ENCODE measurements around the gene TSPAN11.

DNA sequence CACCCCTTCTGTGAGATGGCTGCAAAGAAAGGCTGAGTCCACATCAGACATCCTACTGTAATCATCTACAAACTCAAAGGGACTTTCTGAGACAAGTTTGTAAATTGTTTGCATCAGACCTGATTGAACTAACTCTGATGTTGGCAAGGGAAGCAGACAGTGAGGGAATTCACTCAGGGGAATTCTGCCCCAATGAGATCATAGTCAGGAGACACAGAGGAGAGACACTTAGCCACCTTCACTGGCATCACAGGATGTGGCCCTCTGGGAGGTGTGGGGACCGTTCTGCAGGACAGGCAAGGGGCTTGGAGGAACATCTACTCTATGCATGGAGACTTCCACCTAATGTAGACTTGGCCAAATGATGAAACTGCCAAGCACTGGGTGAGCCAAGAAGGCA, 76.5 kb downstream of the TSPAN11 start:
- TF ChIP-seq EP300 (IDR thresholded peaks at IDR 0.05) (no peak), POLR2A (IDR thresholded peaks at IDR 0.05) (no peak)
- TF ChIP-seq, protein P1, sequence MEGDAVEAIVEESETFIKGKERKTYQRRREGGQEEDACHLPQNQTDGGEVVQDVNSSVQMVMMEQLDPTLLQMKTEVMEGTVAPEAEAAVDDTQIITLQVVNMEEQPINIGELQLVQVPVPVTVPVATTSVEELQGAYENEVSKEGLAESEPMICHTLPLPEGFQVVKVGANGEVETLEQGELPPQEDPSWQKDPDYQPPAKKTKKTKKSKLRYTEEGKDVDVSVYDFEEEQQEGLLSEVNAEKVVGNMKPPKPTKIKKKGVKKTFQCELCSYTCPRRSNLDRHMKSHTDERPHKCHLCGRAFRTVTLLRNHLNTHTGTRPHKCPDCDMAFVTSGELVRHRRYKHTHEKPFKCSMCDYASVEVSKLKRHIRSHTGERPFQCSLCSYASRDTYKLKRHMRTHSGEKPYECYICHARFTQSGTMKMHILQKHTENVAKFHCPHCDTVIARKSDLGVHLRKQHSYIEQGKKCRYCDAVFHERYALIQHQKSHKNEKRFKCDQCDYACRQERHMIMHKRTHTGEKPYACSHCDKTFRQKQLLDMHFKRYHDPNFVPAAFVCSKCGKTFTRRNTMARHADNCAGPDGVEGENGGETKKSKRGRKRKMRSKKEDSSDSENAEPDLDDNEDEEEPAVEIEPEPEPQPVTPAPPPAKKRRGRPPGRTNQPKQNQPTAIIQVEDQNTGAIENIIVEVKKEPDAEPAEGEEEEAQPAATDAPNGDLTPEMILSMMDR (IDR thresholded peaks at IDR 0.05) = no peak
